Smooth muscle cell (in vitro differentiated cells): Measurements from ENCODE around the gene KCTD20. TPM values are rescaled to one million over a fixed set of nuclear protein-coding genes. Genes with fewer than 3 reads are reported as not detected.

Experiments
- DNase-seq: peaks from one replicate; lab custom pipeline; 2025; ENCODE audit not compliant: unreplicated experiment; lab: John Stamatoyannopoulos, UW
- H2AFZ ChIP-seq: fragments of 200-600 bp; sonication (generic); 2 replicates; pipeline ENCODE4 v1.6.0; 2016; ENCODE audit warnings: antibody characterized with exemption, low read depth, mild to moderate bottlenecking
- H3F3A ChIP-seq: fragments of 200-600 bp; sonication (generic); 2 replicates; pipeline ENCODE4 v1.6.0; 2017; ENCODE audit warnings: antibody characterized with exemption, low read depth
- H3K27ac ChIP-seq: fragments of 200-600 bp; sonication (generic); 2 replicates; pipeline ENCODE4 v1.5.1; 2016; ENCODE audit warnings: low read depth, mild to moderate bottlenecking
- H3K27me3 ChIP-seq: fragments of 200-600 bp; sonication (generic); 2 replicates; pipeline ENCODE4 v1.6.1; 2016; ENCODE audit warnings: low read depth, mild to moderate bottlenecking
- H3K36me3 ChIP-seq: fragments of 200-600 bp; sonication (generic); 2 replicates; pipeline ENCODE4 v1.5.1; 2016; ENCODE audit warnings: low read depth
- H3K4me1 ChIP-seq: fragments of 200-600 bp; sonication (generic); 2 replicates; pipeline ENCODE4 v1.5.1; 2016; ENCODE audit warnings: low read depth
- H3K4me2 ChIP-seq: fragments of 200-600 bp; sonication (generic); 2 replicates; pipeline ENCODE4 v1.6.0; 2016; ENCODE audit warnings: mild to moderate bottlenecking
- H3K4me3 ChIP-seq: fragments of 200-600 bp; sonication (generic); 2 replicates; pipeline ENCODE4 v1.5.1; 2016; ENCODE audit warnings: mild to moderate bottlenecking
- H3K79me2 ChIP-seq: fragments of 200-600 bp; sonication (generic); 2 replicates; pipeline ENCODE4 v1.6.0; 2016; ENCODE audit warnings: low read depth, mild to moderate bottlenecking
- H3K9ac ChIP-seq: fragments of 200-600 bp; sonication (generic); 2 replicates; pipeline ENCODE4 v1.6.0; 2016; ENCODE audit warnings: low read depth
- H3K9me3 ChIP-seq: fragments of 200-600 bp; sonication (generic); replicated peaks from 2 replicates; pipeline ENCODE4 v1.5.1; 2016; ENCODE audit warnings: low read depth
- H4K20me1 ChIP-seq: fragments of 200-600 bp; sonication (generic); 2 replicates; pipeline ENCODE4 v1.6.0; 2016; ENCODE audit warnings: low read depth
- CTCF ChIP-seq: fragments of 200-600 bp; sonication (generic); IDR thresholded peaks from 2 replicates; pipeline ENCODE4 v1.5.1; 2017; ENCODE audit warnings: borderline replicate concordance, mild to moderate bottlenecking, antibody characterized with exemption; ENCODE audit not compliant: insufficient read depth, poor library complexity, severe bottlenecking
- WGBS: methylation state at CpG from one replicate; pipeline ENCODE4 v1.1.7; 2016; ENCODE audit warnings: low lambda C conversion rate; 5-methylcytosine and 5-hydroxymethylcytosine counted together
- polyA plus RNA-seq: library from polyadenylated mRNA; unstranded; fragments of >200 nt; fragmentation: Nextera tagmentation; extraction: Ambion mirVana; gene quantifications from 2 replicates; pipeline ENCODE4 v1.2.1, GENCODE V29; 2016
- total RNA-seq: library from RNA; depleted of rRNA; stranded (reverse); fragments of >200 nt; gene quantifications from 2 replicates; pipeline ENCODE4 v1.2.3, GENCODE V29; 2014

The KCTD20 gene
- 54.9 and 61.3 TPM in 2 replicates for total RNA-seq
- polyA plus RNA-seq = 29.6 and 31.3 TPM in 2 replicates

GRCh38 chr6:36442671-36443470 lies at the start of gene KCTD20, which contains the start of gene PXT1:
Gene KCTD20 (plus strand): TSS chr6:36443000. CDS start chr6:36470098, 27,098 bp downstream.
Gene PXT1 (minus strand): TSS chr6:36442854. CDS start chr6:36426082, 16,772 bp downstream.
- Histone ChIP-seq H4K20me1 (peaks cover 36% of the 10 kb centered on the region), H3K27ac (peak within 1 kb of the TSS; percentile 99), H3K36me3 (no peaks in the 10 kb centered on the region), H3K4me2 (peak within 1 kb of the TSS; percentile 91), H3K4me3 (peak within 1 kb of the TSS; percentile 96), H2AFZ (peak within 1 kb of the TSS; percentile 68), H3K27me3 (no peaks in the 10 kb centered on the region), H3K4me1 (peaks cover 34% of the 10 kb centered on the region), H3K79me2 (peaks cover 49% of the 10 kb centered on the region), H3F3A (peaks cover 14% of the 10 kb centered on the region), H3K9ac (peak within 1 kb of the TSS; percentile 92), H3K9me3 (no peaks in the 10 kb centered on the region)
- peak; percentile 56 for DNase-seq
- no peak for TF ChIP-seq CTCF
- WGBS = 2% methylated on average over 77 of the region's 91 CpGs

- 86% methylated on average over 1 of the region's 1 CpG for WGBS
- no peaks in the 10 kb centered on the region for H3K27me3 ChIP-seq
- no peak for TF ChIP-seq CTCF
- no peaks in the 10 kb centered on the region for H3K79me2 ChIP-seq
- no peak for DNase-seq
- no peak overlapping the region for H3K27ac ChIP-seq
- H3K9me3 ChIP-seq = no peaks in the 10 kb centered on the region
- H3K4me2 ChIP-seq = no peak overlapping the region
- H3K9ac ChIP-seq = no peak overlapping the region
- H3K36me3 ChIP-seq = no peaks in the 10 kb centered on the region
- H3F3A ChIP-seq = no peaks in the 10 kb centered on the region
- H2AFZ ChIP-seq = no peak overlapping the region
- H3K4me1 ChIP-seq = no peaks in the 10 kb centered on the region
- no peak overlapping the region for H3K4me3 ChIP-seq
- no peaks in the 10 kb centered on the region for H4K20me1 ChIP-seq
Observed at GRCh38 chr6:36399970-36400369, 42.8 kb upstream of the KCTD20 start.

- no peaks in the 10 kb centered on the region for H4K20me1 ChIP-seq
- WGBS = 47% methylated on average over 3 of the region's 3 CpGs
- TF ChIP-seq CTCF = no peak
- H3F3A ChIP-seq = no peaks in the 10 kb centered on the region
- no peak for DNase-seq
- no peaks in the 10 kb centered on the region for H3K27me3 ChIP-seq
- H3K36me3 ChIP-seq = no peaks in the 10 kb centered on the region
- no peaks in the 10 kb centered on the region for H3K4me1 ChIP-seq
- H3K4me2 ChIP-seq = no peak overlapping the region
- H3K79me2 ChIP-seq = no peaks in the 10 kb centered on the region
- H2AFZ ChIP-seq = no peak overlapping the region
- H3K4me3 ChIP-seq = no peak overlapping the region
- H3K9me3 ChIP-seq = no peaks in the 10 kb centered on the region
- H3K27ac ChIP-seq = no peak overlapping the region
- H3K9ac ChIP-seq = no peak overlapping the region
Observed at GRCh38 chr6:36402481-36402880, 40.3 kb upstream of the KCTD20 start.
